ENCODE results near the gene SMIM23. TPM values are rescaled to one million over a fixed set of nuclear protein-coding genes. Genes with fewer than 3 reads are reported as not detected.

The SMIM23 gene
- total RNA-seq, 2 experiments from 2014 or later = not detected

DNA sequence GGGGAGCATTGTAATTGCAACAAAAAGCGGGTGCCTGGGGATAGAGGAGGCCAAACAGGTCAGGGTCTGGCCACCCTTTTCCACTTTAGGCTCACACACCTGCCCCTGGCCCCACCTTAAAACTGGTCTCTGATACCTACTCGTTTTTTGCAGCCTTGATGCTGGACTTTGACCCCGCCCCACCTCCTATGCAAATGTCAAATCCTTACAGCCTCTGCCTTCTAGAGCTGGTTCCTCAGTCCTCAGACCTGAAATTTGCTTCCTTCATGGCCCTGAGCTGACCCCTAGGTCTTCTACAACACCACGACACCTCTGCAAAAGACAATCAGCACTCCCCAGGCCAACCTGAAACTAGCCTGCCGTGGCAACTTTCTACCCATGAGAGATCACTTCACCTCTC lies 37.7 kb downstream of the SMIM23 start:
- no peak overlapping the region for H3K4me3 Mint-ChIP-seq
- ATAC-seq = no peak
- intact Hi-C loops (cut with DNase I, micrococcal nuclease) = no loop called here
- ChIA-PET POLR2A (no interaction called here), CTCF (no interaction called here)
- DNase-seq = no peak
- no peaks in the 10 kb centered on the region for H3K36me3 Mint-ChIP-seq (ENCODE audit: low read depth)
- no peaks in the 10 kb centered on the region for H3K4me1 Mint-ChIP-seq
- H3K27ac Mint-ChIP-seq = no peak overlapping the region
- H3K27me3 Mint-ChIP-seq = no peaks in the 10 kb centered on the region
- H3K9me3 Mint-ChIP-seq (ENCODE audit: low read depth) = no peaks in the 10 kb centered on the region

DNA sequence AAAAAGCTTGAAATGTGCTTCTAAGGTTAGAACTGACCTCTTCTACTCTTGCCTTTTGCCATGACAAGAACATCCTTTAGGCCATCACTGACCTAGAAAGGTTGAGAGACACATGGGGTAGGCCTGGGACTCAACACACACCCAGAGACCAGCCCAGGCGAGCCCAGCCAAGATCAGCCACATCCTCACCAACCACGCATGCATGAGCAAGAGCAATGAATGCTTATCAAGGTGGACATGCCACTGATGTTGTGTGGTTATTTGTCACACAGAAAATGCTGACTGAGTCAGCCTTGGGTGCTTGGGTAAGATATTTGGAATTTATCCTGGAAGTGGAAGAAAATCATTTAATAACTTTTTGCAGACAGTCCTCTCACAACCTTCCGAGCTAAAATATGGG lies 39.4 kb downstream of the SMIM23 start:
- ATAC-seq = no peak
- ChIA-PET CTCF (no interaction called here), POLR2A (no interaction called here)
- Mint-ChIP-seq H3K9me3 (ENCODE audit: low read depth) (no peaks in the 10 kb centered on the region), H3K27me3 (no peaks in the 10 kb centered on the region), H3K4me3 (no peak overlapping the region), H3K36me3 (ENCODE audit: low read depth) (no peaks in the 10 kb centered on the region), H3K27ac (no peak overlapping the region), H3K4me1 (no peaks in the 10 kb centered on the region)
- intact Hi-C loops (cut with DNase I, micrococcal nuclease) = no loop called here
- no peak for DNase-seq

GRCh38 chr5:171826132-171826531 lies 40.5 kb downstream of the SMIM23 start:
- Mint-ChIP-seq H3K36me3 (ENCODE audit: low read depth) (no peaks in the 10 kb centered on the region), H3K27ac (no peak overlapping the region), H3K9me3 (ENCODE audit: low read depth) (no peaks in the 10 kb centered on the region), H3K4me1 (no peaks in the 10 kb centered on the region), H3K4me3 (no peak overlapping the region), H3K27me3 (no peaks in the 10 kb centered on the region)
- intact Hi-C loops (cut with DNase I, micrococcal nuclease) = no loop called here
- ATAC-seq = no peak
- POLR2A ChIA-PET = no interaction called here
- DNase-seq = no peak
- CTCF ChIA-PET = no interaction called here

GRCh38 chr5:171827162-171827561 lies 41.5 kb downstream of the SMIM23 start:
- DNase-seq (no peak), ATAC-seq (no peak)
- ChIA-PET POLR2A (no interaction called here), CTCF (no interaction called here)
- intact Hi-C loops (cut with DNase I, micrococcal nuclease) = no loop called here
- Mint-ChIP-seq H3K36me3 (ENCODE audit: low read depth) (no peaks in the 10 kb centered on the region), H3K27ac (no peak overlapping the region), H3K4me3 (no peak overlapping the region), H3K9me3 (ENCODE audit: low read depth) (peaks cover 3% of the 10 kb centered on the region), H3K4me1 (no peaks in the 10 kb centered on the region), H3K27me3 (no peaks in the 10 kb centered on the region)

GRCh38 chr5:171830686-171831085 lies 45.1 kb downstream of the SMIM23 start:
- no peaks in the 10 kb centered on the region for H3K27me3 Mint-ChIP-seq
- intact Hi-C loops (cut with DNase I, micrococcal nuclease) = no loop called here
- ChIA-PET POLR2A (no interaction called here), CTCF (no interaction called here)
- DNase-seq = no peak
- no peak overlapping the region for H3K27ac Mint-ChIP-seq
- no peak overlapping the region for H3K4me3 Mint-ChIP-seq
- peaks cover 7% of the 10 kb centered on the region for H3K9me3 Mint-ChIP-seq (ENCODE audit: low read depth)
- H3K4me1 Mint-ChIP-seq = no peaks in the 10 kb centered on the region
- H3K36me3 Mint-ChIP-seq (ENCODE audit: low read depth) = peaks cover 8% of the 10 kb centered on the region
- no peak for ATAC-seq

- H3K9me3 Mint-ChIP-seq (ENCODE audit: low read depth) = peaks cover 7% of the 10 kb centered on the region
- POLR2A ChIA-PET = no interaction called here
- no peak for DNase-seq
Observed at GRCh38 chr5:171832775-171833174, 47.2 kb downstream of the SMIM23 start.

GRCh38 chr5:171834461-171834860 lies 48.8 kb downstream of the SMIM23 start:
- DNase-seq (no peak), ATAC-seq (no peak)
- no peak overlapping the region for H3K4me3 Mint-ChIP-seq
- H3K27ac Mint-ChIP-seq = no peak overlapping the region
- no peaks in the 10 kb centered on the region for H3K4me1 Mint-ChIP-seq
- peaks cover 7% of the 10 kb centered on the region for H3K9me3 Mint-ChIP-seq (ENCODE audit: low read depth)
- CTCF ChIA-PET = interaction anchor here (0.6 to 1.7 kb wide), 2 partner anchors 78 to 1478 kb away, joined by 3 to 5 read pairs; no protein-coding TSS in a partner anchor
- no peaks in the 10 kb centered on the region for H3K27me3 Mint-ChIP-seq
- POLR2A ChIA-PET = no interaction called here
- peaks cover 8% of the 10 kb centered on the region for H3K36me3 Mint-ChIP-seq (ENCODE audit: low read depth)
- intact Hi-C loops (cut with DNase I, micrococcal nuclease) = no loop called here

More at GRCh38 chr5:171832775-171833174, 47.2 kb downstream of the SMIM23 start:
- ATAC-seq = no peak
- peaks cover 8% of the 10 kb centered on the region for H3K36me3 Mint-ChIP-seq (ENCODE audit: low read depth)
- intact Hi-C loops (cut with DNase I, micrococcal nuclease) = no loop called here
- H3K27ac Mint-ChIP-seq = no peak overlapping the region
- no peak overlapping the region for H3K4me3 Mint-ChIP-seq
- H3K4me1 Mint-ChIP-seq = no peaks in the 10 kb centered on the region
- no peaks in the 10 kb centered on the region for H3K27me3 Mint-ChIP-seq
- CTCF ChIA-PET = no interaction called here

DNA sequence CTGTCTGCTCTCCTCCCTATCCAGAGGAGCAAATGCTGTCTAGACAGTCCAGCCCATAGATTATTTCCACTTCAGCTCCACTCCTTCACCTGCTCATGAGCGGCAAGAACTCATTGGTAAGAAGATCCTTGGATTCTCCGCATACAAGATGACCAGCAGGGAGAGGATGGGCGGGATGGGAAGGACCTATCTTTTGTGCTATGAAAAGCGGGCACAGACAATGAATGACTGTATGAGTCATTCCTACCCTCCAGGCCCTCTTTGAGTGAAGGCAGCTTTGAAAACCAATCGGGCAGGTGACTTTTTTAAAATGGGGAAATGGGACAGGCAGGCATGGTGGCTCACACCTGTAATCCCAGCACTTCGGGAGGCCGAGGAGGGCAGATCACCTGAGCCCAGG lies 49.4 kb downstream of the SMIM23 start:
- Mint-ChIP-seq H3K27me3 (no peaks in the 10 kb centered on the region), H3K9me3 (ENCODE audit: low read depth) (peaks cover 7% of the 10 kb centered on the region), H3K4me3 (no peak overlapping the region), H3K4me1 (no peaks in the 10 kb centered on the region), H3K27ac (no peak overlapping the region), H3K36me3 (ENCODE audit: low read depth) (peaks cover 8% of the 10 kb centered on the region)
- ATAC-seq (no peak), DNase-seq (no peak)
- POLR2A ChIA-PET = no interaction called here
- intact Hi-C loops (cut with DNase I, micrococcal nuclease) = no loop called here
- CTCF ChIA-PET = interaction anchor here (1.7 kb wide), 1 partner anchor 78 kb away, joined by 5 read pairs; no protein-coding TSS in a partner anchor

DNA sequence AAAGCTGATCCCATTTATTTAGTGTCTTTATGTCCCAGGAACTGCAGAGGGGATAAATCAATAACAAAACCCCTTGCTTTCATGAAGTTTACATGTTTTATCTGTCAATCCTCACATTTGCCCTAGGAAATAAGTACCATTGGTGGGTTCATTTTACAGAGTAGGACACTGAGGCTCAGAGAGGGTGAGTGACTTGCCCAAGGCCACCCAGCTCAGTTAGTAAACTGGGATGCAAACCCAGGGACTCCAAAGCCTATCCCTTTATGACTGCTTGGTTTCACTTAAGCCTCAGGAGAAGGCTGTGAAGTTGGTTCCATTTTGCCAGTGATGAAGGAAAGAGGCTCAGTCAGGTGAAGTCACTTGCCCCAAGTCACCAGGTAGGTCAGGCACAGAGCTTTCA lies 51.9 kb downstream of the SMIM23 start:
- Mint-ChIP-seq H3K36me3 (ENCODE audit: low read depth) (peaks cover 12% of the 10 kb centered on the region), H3K4me1 (no peaks in the 10 kb centered on the region), H3K27me3 (no peaks in the 10 kb centered on the region), H3K4me3 (no peak overlapping the region), H3K9me3 (ENCODE audit: low read depth) (peaks cover 4% of the 10 kb centered on the region), H3K27ac (no peak overlapping the region)
- ChIA-PET POLR2A (no interaction called here), CTCF (interaction anchor here (1.5 kb wide), 1 partner anchor 15 kb away, joined by 5 read pairs; no protein-coding TSS in a partner anchor)
- DNase-seq = no peak
- intact Hi-C loops (cut with DNase I, micrococcal nuclease) = no loop called here
- ATAC-seq = no peak

- DNase-seq (no peak), ATAC-seq (no peak)
- Mint-ChIP-seq H3K4me1 (no peaks in the 10 kb centered on the region), H3K27me3 (no peaks in the 10 kb centered on the region), H3K4me3 (no peak overlapping the region), H3K9me3 (ENCODE audit: low read depth) (peaks cover 4% of the 10 kb centered on the region), H3K36me3 (ENCODE audit: low read depth) (peaks cover 12% of the 10 kb centered on the region), H3K27ac (no peak overlapping the region)
- intact Hi-C loops (cut with DNase I, micrococcal nuclease) = no loop called here
- ChIA-PET CTCF (interaction anchor here (1.5 kb wide), 1 partner anchor 14 kb away, joined by 5 read pairs; no protein-coding TSS in a partner anchor), POLR2A (no interaction called here)
Observed at GRCh38 chr5:171838066-171838465, 52.4 kb downstream of the SMIM23 start.

DNA sequence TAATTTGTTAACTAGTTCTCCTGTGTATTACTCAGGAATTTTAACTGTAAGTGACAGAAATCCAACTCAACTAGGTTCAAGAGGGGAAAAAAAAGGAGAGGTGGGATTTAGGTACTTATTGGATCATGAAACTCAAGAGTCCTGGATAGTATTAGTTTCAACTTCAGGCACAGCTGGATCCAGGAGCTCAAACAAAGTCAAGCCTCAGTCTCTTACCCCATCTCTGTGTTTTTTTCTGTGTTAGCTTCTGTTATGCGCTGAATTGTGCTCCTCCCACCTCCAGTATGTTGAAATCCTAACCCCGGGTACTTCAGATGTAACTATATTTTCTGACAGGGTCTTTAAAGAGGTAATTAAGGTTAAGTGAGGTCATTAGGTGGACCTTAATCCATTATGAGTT lies 53.5 kb downstream of the SMIM23 start:
- ChIA-PET POLR2A (no interaction called here), CTCF (interaction anchor here (0.7 kb wide), 1 partner anchor 237 kb away, joined by 3 read pairs; no protein-coding TSS in a partner anchor)
- H3K4me3 Mint-ChIP-seq = no peak overlapping the region
- H3K27ac Mint-ChIP-seq = no peak overlapping the region
- no peaks in the 10 kb centered on the region for H3K9me3 Mint-ChIP-seq (ENCODE audit: low read depth)
- no peak for DNase-seq
- H3K4me1 Mint-ChIP-seq = no peaks in the 10 kb centered on the region
- no peaks in the 10 kb centered on the region for H3K27me3 Mint-ChIP-seq
- intact Hi-C loops (cut with DNase I, micrococcal nuclease) = no loop called here
- no peak for ATAC-seq
- peaks cover 6% of the 10 kb centered on the region for H3K36me3 Mint-ChIP-seq (ENCODE audit: low read depth)

GRCh38 chr5:171840066-171840465 lies 54.4 kb downstream of the SMIM23 start:
- ChIA-PET POLR2A (no interaction called here), CTCF (interaction anchor here (0.5 kb wide), 1 partner anchor 575 kb away, joined by 3 read pairs; no protein-coding TSS in a partner anchor)
- Mint-ChIP-seq H3K36me3 (ENCODE audit: low read depth) (peaks cover 4% of the 10 kb centered on the region), H3K27ac (no peak overlapping the region), H3K9me3 (ENCODE audit: low read depth) (no peaks in the 10 kb centered on the region), H3K27me3 (no peaks in the 10 kb centered on the region), H3K4me3 (no peak overlapping the region), H3K4me1 (no peaks in the 10 kb centered on the region)
- peak; percentile 74 for ATAC-seq
- intact Hi-C loops (cut with DNase I, micrococcal nuclease) = no loop called here
- peak; percentile 18 for DNase-seq

Data from activated CD4-positive, alpha-beta T cell treated with anti-CD3 and anti-CD28 coated beads for 36 hours (primary cell).